ENCODE measurements around the gene ANKRD17.

GRCh38 chr4:73257234-73257633 is 1.4 kb downstream of the ANKRD17 start:
- no peak; the same call in 1 of the 2 replicates for TF ChIP-seq ZFX (IDR thresholded peaks at IDR 0.05)
- TF ChIP-seq CTCF (IDR thresholded peaks at IDR 0.05 in 2 of 3, conservative IDR thresholded peaks at IDR 0.05 in 1 of 3; ENCODE audit: borderline replicate concordance in 1 of 3, insufficient read depth in 1 of 3, low read depth in 2 of 3, low read length in 2 of 3) = peak; percentile 62 to 72 (median 65)
